Left ventricle myocardium superior (tissue), 1 donor: ENCODE data around the gene LPAR1. TPM values are rescaled to one million over a fixed set of nuclear protein-coding genes. Genes with fewer than 3 reads are reported as not detected.

ENCODE experiments used
- ATAC-seq: fragments of 200-7000 bp; cut with Tn5 transposase; one replicate; pipeline ENCODE4 v1.9.1; 2020; ENCODE audit warnings: mild to moderate bottlenecking, moderate library complexity
- DNase-seq: peaks from one replicate; pipeline ENCODE4 v3.0.0-alpha.2; 2020
- intact Hi-C: fragments of 100-400 bp; cut with micrococcal nuclease; formaldehyde crosslinking; loops from one replicate; pipeline ENCODE4 v1.11.0; 2022
- total RNA-seq: library from RNA; stranded (reverse); fragmentation: NEBNext Ultra II Directional; extraction: Animal tissue kit (Norgen Biotek cat#: 25700); gene quantifications from one replicate; pipeline ENCODE4 v1.2.1, GENCODE V29; 2021
- donor health status: DM: no; HTN: yes; CAD: no; lungs with severe emphysema.

The LPAR1 gene
- total RNA-seq, 1 donor from 2014 or later = 9.3 TPM

DNA sequence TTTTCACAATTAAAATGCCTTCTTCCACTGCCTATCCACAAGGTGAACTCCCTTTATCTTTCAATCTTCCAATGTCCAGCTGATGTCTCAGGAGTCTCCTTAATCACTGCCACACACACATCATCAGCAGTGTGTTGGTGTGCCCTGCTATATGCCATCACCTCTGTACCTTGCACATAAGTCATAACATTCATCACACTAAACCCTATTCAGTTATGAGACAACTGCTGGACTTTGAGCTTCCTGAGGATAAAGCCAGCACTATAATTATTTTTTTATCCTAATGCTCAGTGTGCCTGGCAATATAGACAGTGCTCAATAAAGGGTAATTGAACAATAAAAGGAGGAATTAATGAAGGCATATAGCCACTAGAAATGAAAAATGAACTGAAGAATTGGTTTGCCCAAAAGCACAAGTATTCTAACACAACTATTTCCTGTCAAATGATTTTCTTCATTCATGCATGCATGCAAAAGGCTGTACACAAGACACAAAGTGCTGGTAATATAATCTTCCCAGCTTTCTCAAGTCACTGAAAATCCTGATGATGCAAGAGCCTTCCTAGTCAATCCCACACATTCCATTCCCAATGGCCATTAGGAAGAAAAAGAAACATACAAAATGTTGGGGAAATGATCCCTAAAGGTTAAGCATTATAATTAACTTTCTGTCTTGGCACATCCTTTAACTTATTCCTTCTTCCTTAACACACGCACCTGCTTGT, 32.4 kb downstream of the LPAR1 start:
- intact Hi-C loops = no loop called here
- no peak for DNase-seq
- no peak for ATAC-seq

DNA sequence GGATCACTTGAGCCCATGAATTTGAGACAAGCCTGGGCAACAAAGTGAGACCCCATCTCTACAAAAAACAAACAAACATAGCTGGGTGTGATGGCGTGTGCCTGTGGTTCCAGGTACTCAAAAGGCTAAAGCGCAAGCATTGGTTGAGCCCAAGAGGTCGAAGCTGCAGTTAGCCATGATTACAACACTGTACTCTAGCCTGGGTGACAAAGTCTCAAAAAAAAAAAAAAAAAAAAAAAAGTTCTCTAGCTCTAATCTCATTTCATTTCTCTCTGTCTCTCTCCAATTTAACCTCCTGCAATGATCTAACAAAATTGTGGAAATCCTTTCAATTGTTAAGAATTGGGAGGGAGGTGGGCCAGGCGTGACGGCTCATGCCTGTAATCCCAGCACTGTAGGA, 33.3 kb downstream of the LPAR1 start:
- DNase-seq (no peak), ATAC-seq (no peak)
- intact Hi-C loops = no loop called here

GRCh38 chr9:111003182-111003581, 35.1 kb downstream of the LPAR1 start:
- DNase-seq (no peak), ATAC-seq (no peak)
- intact Hi-C loops = no loop called here

DNA sequence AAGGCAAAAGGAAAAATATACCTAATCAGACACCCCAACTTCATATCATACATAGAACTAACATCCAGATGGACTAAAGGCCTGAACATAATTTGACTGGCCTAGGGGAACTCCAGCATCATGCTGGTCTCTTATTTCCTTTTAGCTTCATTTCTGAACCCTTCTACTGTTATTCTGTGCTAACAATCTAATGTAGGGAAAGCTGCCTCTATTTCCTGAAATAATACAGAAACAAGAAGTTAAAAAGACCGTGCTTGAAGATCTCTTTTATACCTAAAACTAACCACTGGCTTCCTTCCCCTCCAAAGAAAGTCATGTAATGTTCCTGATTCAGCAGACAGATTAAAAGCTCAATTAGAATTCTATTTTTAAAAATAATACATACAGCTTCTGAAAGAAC, 36.7 kb downstream of the LPAR1 start:
- ATAC-seq (no peak), DNase-seq (no peak)
- intact Hi-C loops = no loop called here

DNA sequence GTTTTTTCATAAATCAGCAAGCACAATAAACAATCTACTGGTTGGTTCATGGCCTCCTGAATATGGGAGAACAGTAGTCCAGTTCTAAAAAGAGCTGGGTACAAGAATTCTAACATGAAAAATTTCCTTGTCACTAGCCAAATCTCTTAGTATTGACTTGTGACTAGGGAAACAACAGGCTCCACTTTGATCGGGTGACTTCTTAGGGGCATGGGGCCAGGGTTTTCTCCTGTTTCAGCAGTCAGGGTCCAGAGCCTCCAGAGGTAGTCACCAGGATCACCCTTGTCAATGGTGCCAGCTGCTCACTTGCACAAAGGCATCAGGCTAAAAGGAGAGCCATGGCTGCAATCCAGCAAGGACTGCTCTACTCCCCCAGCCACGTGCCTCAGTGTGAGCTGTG, 38.1 kb downstream of the LPAR1 start:
- intact Hi-C loops = no loop called here
- no peak for ATAC-seq
- DNase-seq = no peak

DNA sequence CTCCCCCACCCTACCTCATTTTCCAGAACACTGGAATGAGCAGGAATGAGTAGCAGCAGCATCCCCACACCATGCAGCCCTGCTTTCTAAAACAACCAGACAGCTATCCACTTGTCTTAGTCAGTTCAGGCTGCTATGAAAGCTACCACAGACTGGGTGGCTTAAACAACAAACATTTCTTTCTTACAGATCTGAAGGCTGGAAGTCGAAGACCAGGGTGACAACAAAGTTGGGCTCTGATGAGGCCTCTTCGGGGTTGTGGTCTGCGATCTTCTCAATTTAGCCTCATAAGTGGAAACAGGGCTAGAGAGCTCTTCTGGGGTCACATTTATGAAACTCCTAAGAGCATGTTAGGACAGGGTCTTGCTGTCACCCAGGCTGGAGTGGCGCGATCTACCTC, 38.9 kb downstream of the LPAR1 start:
- intact Hi-C loops = no loop called here
- ATAC-seq (no peak), DNase-seq (no peak)

DNA sequence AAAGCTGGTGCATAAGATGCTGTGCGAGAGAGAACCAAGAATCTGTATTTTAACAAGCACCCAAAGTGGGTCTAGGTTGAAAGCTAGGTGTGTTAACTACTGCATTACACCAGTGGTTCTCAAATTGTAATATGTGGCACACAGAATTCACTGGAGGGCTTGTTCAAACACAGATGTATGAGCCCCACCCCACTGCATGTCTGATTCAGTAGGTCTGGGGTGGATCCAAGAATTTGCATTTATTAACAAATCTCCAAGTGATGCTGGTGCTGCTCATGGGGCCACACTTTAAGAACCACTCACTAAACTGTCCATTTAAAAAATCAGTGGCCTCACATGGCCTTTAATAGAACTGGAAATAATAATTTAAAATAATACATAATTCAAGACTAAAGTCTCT, 40.4 kb downstream of the LPAR1 start:
- DNase-seq (no peak), ATAC-seq (no peak)
- intact Hi-C loops = no loop called here

DNA sequence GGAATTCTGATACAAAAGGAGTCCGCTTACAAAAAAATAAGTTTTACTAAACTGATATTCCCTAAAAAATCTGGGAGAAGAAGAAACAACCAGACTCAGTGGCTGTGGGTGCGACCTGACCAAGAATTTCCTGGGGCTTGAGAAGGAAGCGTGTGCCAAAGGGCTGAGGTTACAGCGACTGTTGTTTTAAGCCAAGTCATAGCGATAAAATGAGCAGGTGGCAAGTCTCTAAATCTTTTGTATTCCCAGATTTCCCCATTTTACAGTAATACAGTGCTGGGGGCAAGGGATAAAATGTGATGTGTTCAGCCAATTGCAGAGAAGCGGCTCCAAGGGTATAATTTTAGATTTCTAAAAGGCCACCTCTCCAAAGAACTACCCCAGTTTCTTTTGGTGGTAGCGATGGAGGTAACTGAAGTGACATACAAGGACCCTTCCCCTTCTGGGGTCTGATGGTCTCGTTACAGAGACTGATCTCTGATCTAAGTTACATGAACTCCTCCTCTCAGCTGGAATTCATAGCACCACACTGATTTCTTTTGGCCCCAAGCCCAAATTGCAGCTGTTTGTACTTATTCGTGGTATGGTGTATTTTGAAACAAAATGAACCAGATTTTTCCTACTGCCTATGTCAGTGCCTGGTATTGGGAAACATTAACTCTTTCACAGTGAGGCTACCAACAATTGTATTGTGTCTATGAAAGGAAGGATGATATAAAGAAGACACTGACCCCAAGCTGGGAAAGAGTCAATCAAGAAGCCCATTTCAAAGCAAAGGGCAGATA, 41.6 kb downstream of the LPAR1 start:
- peak; percentile 71 for ATAC-seq
- intact Hi-C loops = no loop called here
- DNase-seq = peak; percentile 26

GRCh38 chr9:110995420-110996340, 42.6 kb downstream of the LPAR1 start:
- ATAC-seq (peak; percentile 60), DNase-seq (peak; percentile 22)
- intact Hi-C loops = no loop called here

- DNase-seq (no peak), ATAC-seq (no peak)
- intact Hi-C loops = no loop called here
Measured at GRCh38 chr9:110994771-110995241, 43.5 kb downstream of the LPAR1 start.

GRCh38 chr9:110990481-110990880, 47.8 kb downstream of the LPAR1 start:
- intact Hi-C loops = no loop called here
- ATAC-seq (no peak), DNase-seq (no peak)

GRCh38 chr9:110986529-110986928, 51.7 kb downstream of the LPAR1 start:
- ATAC-seq = no peak
- no peak for DNase-seq
- intact Hi-C loops = no loop called here

DNA sequence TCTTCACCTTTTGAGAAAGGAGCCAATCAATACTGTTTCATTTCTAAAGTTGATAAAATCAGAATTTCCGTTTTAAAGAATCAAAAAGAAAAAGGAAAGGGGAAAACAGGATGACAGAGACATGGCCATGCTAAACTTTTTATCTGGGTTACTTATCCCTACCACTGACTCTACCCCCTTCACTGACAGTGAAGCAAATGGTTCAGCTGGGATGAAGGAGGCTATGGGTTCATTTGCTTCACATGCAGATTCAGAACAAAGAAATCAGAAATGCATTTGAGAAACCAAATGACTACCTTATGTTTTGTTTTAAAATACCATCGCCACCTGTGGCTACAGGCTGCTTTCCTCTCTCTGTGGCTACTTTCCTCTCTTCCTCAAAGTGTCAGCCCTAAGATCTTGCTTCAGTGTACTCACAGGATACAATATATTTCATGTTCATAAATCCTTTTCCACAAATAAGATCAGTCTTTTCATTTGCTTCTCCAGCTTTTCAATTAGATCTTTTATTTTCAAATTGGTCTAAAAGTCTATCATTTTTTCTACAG, 53.3 kb downstream of the LPAR1 start:
- intact Hi-C loops = no loop called here
- DNase-seq (no peak), ATAC-seq (no peak)

DNA sequence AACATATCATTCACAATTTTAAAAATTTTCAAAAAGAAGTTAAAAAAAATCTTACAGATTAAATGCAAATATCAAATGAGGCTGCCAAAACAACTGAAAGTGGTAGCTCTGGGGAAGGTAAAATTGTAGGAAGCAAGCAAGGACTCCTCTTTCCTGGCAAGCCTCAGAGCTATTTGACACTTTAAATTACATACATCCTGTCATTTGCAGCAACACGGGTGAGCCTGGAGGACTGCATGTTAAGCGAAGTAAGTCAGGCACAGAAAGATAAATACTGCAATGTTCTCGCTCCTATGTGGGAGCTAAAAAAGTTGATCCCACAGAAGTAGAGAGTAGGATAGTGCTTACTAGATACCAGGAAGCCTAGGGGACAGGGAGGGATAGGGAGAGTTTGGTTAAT, 58.0 kb downstream of the LPAR1 start:
- intact Hi-C loops = no loop called here
- ATAC-seq = no peak
- DNase-seq = no peak

DNA sequence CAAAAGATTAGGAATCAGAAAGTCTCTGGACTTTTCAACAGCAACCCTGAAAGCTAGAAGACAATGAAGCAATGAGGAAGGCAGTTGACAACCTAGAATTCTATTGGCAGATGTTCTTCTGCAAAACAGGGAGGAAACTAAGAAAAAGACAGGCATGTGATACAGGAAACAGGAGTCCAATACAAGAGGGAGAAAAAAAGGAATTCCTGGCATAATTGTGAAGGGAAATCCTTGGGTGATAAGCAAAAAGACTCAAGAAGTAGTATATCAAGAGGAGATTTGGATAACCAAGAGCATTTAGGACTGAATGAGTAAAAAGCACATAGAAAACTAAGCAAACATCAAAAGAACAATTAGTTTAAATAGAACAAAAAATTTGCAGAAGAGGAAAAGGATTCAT, 58.6 kb downstream of the LPAR1 start:
- no peak for ATAC-seq
- intact Hi-C loops = no loop called here
- no peak for DNase-seq

GRCh38 chr9:110978516-110978915, 59.8 kb downstream of the LPAR1 start:
- DNase-seq (no peak), ATAC-seq (no peak)

DNA sequence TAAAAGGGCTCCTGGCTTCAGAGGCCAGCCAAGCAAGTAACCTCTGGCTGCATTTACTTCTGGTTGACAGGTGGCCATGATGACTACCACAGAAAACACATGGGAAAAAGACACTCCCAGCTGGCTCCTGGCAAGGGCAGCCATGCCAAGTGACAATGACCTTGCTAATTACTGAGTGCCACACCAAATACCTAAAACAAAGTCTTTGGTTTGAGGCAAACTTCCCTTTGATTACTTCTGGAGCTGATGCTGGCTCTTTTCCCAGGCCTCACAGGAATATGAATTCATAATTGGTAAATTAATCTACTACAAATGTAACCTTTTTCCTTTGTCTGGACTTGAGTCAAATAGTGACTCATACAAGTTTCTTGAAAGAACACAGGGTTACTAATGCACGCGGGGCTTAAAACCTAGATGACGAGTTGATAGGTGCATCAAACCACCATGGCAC, 61.0 kb downstream of the LPAR1 start:
- no peak for DNase-seq
- intact Hi-C loops = no loop called here
- ATAC-seq = peak; percentile 37

More at GRCh38 chr9:110978516-110978915, 59.8 kb downstream of the LPAR1 start:
- intact Hi-C loops = no loop called here

DNA sequence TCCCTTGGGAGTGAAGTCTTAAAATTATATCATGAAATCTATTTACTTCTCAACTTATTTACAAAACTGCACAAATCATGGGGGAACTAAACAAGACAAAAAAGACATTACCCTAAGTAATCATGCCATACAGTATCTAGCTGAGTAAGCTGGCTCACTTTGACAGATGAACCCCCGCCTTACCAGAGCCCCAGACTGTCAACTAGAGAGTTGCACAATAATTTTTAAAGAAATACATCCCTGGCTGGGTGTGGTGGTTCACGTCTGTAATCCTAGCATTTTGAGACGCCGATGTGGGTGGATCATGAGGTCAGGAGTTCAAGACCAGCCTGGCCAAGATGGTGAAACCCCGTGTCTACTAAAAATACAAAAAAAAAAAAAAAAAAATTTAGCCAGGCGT, 62.3 kb downstream of the LPAR1 start:
- intact Hi-C loops = no loop called here
- ATAC-seq (peak; percentile 53), DNase-seq (no peak)

GRCh38 chr9:110975278-110975677, 63.0 kb downstream of the LPAR1 start:
- ATAC-seq (no peak), DNase-seq (no peak)
- intact Hi-C loops = no loop called here
